ENCODE measurements around the gene CERK.

GRCh38 chr22:46637711-46638600, 100.1 kb downstream of the CERK start:
- TF ChIP-seq CTCF (conservative IDR thresholded peaks at IDR 0.05 in 1 of 2, IDR thresholded peaks at IDR 0.05 in 1 of 2; ENCODE audit: extremely low read depth in 1 of 2, insufficient read depth in 1 of 2, low read depth in 1 of 2, low read length in 2 of 2) (no peak), EZH2 (IDR thresholded peaks at IDR 0.05; ENCODE audit: borderline replicate concordance, low read length) (no peak)
